ENCODE results near the gene FUT9.

DNA sequence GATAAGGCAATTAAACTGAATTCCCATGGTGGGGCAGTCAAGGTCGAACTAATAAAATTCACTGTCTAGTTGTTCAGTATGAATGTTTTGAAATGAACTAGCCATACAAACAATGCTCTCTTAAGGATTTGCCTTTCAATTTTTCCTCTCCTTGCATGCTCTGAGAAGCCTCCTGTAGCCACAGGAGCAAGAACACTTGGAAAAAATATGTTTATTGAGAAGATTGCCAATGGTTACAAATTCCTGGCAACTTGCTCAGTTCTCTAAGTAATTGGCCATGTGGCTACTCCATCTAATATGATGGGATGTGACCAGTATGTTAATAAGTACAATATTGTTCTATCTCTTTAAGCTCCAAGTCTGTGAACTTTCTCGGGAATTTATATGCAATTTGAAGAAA is 49.4 kb downstream of the FUT9 start:
- TF ChIP-seq, protein P1, sequence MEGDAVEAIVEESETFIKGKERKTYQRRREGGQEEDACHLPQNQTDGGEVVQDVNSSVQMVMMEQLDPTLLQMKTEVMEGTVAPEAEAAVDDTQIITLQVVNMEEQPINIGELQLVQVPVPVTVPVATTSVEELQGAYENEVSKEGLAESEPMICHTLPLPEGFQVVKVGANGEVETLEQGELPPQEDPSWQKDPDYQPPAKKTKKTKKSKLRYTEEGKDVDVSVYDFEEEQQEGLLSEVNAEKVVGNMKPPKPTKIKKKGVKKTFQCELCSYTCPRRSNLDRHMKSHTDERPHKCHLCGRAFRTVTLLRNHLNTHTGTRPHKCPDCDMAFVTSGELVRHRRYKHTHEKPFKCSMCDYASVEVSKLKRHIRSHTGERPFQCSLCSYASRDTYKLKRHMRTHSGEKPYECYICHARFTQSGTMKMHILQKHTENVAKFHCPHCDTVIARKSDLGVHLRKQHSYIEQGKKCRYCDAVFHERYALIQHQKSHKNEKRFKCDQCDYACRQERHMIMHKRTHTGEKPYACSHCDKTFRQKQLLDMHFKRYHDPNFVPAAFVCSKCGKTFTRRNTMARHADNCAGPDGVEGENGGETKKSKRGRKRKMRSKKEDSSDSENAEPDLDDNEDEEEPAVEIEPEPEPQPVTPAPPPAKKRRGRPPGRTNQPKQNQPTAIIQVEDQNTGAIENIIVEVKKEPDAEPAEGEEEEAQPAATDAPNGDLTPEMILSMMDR (IDR thresholded peaks at IDR 0.05): no peak
- no peak for TF ChIP-seq TCF7L2 (IDR thresholded peaks at IDR 0.05; ENCODE audit: low read depth, low read length)
- no peak for TF ChIP-seq POLR2AphosphoS5 (IDR thresholded peaks at IDR 0.05; ENCODE audit: low read depth, low read length)

All from Panc1 (cell line).